Small intestine (tissue), 7 donors: ENCODE data around the gene DGKD. TPM values are rescaled to one million over a fixed set of nuclear protein-coding genes. Genes with fewer than 3 reads are reported as not detected.

ENCODE experiments used
- DNase-seq, 2 donors: peaks; one replicate each; pipeline versions ENCODE4 v3.0.0 to v3.0.0-alpha.2; 2013
- FAIRE-seq: peaks from 2 replicates; lab custom pipeline; 2012; peaks lifted over from hg19 to GRCh38; lab: Jason Lieb, UNC
- H3K27ac ChIP-seq, 3 donors: one replicate each; pipeline ENCODE4 v1.5.1; 2013; ENCODE audit warnings: low read length in 2 of 3, mild to moderate bottlenecking in 2 of 3, control low read depth in 1 of 3, inconsistent platforms in 1 of 3, low read depth in 1 of 3, moderate library complexity in 1 of 3
- H3K27me3 ChIP-seq, 3 donors: one replicate each; pipeline ENCODE4 v1.6.1; 2013; ENCODE audit warnings: low read length in 3 of 3, inconsistent platforms in 1 of 3; ENCODE audit not compliant: control insufficient read depth in 3 of 3, insufficient read depth in 3 of 3
- H3K36me3 ChIP-seq, 3 donors: one replicate each; pipeline ENCODE4 v1.6.1; 2013; ENCODE audit warnings: low read length in 3 of 3, inconsistent platforms in 1 of 3, low read depth in 1 of 3, mild to moderate bottlenecking in 1 of 3, moderate library complexity in 1 of 3; ENCODE audit not compliant: control insufficient read depth in 3 of 3, insufficient read depth in 2 of 3
- H3K4me1 ChIP-seq, 3 donors: one replicate each; pipeline ENCODE4 v1.6.1; 2013; ENCODE audit warnings: low read length in 2 of 3, inconsistent platforms in 1 of 3, low read depth in 1 of 3, mild to moderate bottlenecking in 1 of 3, moderate library complexity in 1 of 3; ENCODE audit not compliant: control insufficient read depth in 3 of 3, insufficient read depth in 2 of 3
- H3K4me3 ChIP-seq, 3 donors: one replicate each; pipeline ENCODE4 v1.5.1; 2013; ENCODE audit warnings: low read length in 3 of 3, control low read depth in 1 of 3, inconsistent platforms in 1 of 3, low read depth in 1 of 3, mild to moderate bottlenecking in 1 of 3, moderate library complexity in 1 of 3
- H3K9me3 ChIP-seq, 2 donors: one replicate each; pipeline ENCODE4 v1.6.1; 2013; ENCODE audit warnings: low read depth in 1 of 2, low read length in 1 of 2; ENCODE audit not compliant: control insufficient read depth in 2 of 2, insufficient read depth in 1 of 2
- WGBS, 3 donors: extraction: QIAGEN DNeasy Blood & Tissue Kit; methylation state at CpG; one replicate each; pipeline ENCODE4 v1.1.7; 2013; 5-methylcytosine and 5-hydroxymethylcytosine counted together
- polyA plus RNA-seq, 4 donors: library from polyadenylated mRNA; stranded (reverse) in 3 of 4; unstranded in 1 of 4; fragments of 200-250 nt in 3 of 4; fragments of 120-200 nt in 1 of 4; gene quantifications; one replicate each; pipeline versions ENCODE4 v1.2.1 to v1.2.3, GENCODE V29; 2013
- donor health status: healthy with polysubstance abuse.
- donor health status: control.
- donor health status: control.
- donor health status: Bipolar disorder and iron deficiency.
- donor health status: healthy.

Gene DGKD
- polyA plus RNA-seq, 4 donors: 17.7 to 54.3 (median 37.0) TPM

DNA sequence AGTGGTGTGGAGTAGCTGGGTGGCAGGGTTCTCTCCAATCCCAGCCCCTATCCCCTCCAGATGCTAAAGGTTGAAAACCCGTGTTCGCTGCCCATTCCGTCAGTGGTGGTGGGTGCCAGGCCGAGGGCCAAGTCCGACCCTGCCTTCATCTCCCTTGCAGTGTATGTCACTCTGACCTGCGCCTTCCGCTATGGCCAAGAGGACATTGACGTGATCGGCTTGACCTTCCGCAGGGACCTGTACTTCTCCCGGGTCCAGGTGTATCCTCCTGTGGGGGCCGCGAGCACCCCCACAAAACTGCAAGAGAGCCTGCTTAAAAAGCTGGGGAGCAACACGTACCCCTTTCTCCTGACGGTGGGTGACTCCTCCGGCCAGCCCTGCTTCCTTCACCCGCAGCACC lies 33.8 kb upstream of the DGKD start:
- no peaks in the 10 kb centered on the region for H3K36me3 ChIP-seq
- peaks cover 0 to 2% (median 0%) of the 10 kb centered on the region in 3 donors for H3K27me3 ChIP-seq
- no peaks in the 10 kb centered on the region for H3K4me1 ChIP-seq
- no peak overlapping the region for H3K4me3 ChIP-seq
- no peak overlapping the region for H3K27ac ChIP-seq
- DNase-seq (no peak), FAIRE-seq (no peak)
- no peaks in the 10 kb centered on the region for H3K9me3 ChIP-seq
- 95 to 96% (median 95%) methylated on average over 17 of the region's 17 CpGs for WGBS, 3 donors

GRCh38 chr2:233321166-233321565 lies 33.1 kb upstream of the DGKD start:
- Histone ChIP-seq H3K4me3 (no peak overlapping the region), H3K4me1 (no peaks in the 10 kb centered on the region)
- no peak for FAIRE-seq

GRCh38 chr2:233323851-233324250 lies 30.4 kb upstream of the DGKD start:
- no peak for FAIRE-seq

More at GRCh38 chr2:233321166-233321565, 33.1 kb upstream of the DGKD start:
- H3K27me3 ChIP-seq: peaks cover 0 to 2% (median 0%) of the 10 kb centered on the region in 3 donors
- 71 to 79% (median 71%) methylated on average over 6 of the region's 6 CpGs for WGBS, 3 donors
- H3K9me3 ChIP-seq: no peaks in the 10 kb centered on the region
- no peak for DNase-seq
- H3K36me3 ChIP-seq: no peaks in the 10 kb centered on the region
- no peak overlapping the region for H3K27ac ChIP-seq

DNA sequence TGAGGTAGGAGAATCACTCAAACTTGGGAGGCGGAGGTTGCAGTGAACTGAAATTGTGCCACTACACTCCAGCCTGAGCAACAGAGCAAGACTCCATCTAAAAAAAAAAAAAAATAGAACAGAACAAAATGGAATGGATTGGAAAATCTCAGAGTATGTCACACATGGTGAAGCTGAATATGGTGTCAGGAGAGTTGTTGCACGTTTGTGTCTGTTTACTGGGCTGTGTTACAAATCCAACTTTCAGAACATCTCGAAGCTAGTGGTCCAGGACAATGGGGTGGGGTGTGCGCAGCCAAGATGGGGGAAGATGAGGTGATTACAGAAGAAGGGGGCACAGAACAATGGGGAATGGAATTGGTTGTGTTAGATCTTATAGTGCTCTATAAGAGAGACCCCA lies 29.0 kb upstream of the DGKD start:
- FAIRE-seq: no peak
- Histone ChIP-seq H3K9me3 (no peaks in the 10 kb centered on the region), H3K4me1 (no peaks in the 10 kb centered on the region), H3K27ac (no peak overlapping the region), H3K36me3 (no peaks in the 10 kb centered on the region), H3K4me3 (no peak overlapping the region), H3K27me3 (no peaks in the 10 kb centered on the region)
- 71 to 78% (median 75%) methylated on average over 4 of the region's 4 CpGs for WGBS, 3 donors
- no peak for DNase-seq

More at GRCh38 chr2:233323851-233324250, 30.4 kb upstream of the DGKD start:
- Histone ChIP-seq H3K27ac (no peak overlapping the region), H3K36me3 (no peaks in the 10 kb centered on the region), H3K9me3 (no peaks in the 10 kb centered on the region), H3K4me1 (no peaks in the 10 kb centered on the region), H3K27me3 (peaks cover 0 to 2% (median 0%) of the 10 kb centered on the region in 3 donors), H3K4me3 (no peak overlapping the region)
- WGBS, 3 donors: 89 to 92% (median 90%) methylated on average over 8 of the region's 8 CpGs
- DNase-seq: no peak

DNA sequence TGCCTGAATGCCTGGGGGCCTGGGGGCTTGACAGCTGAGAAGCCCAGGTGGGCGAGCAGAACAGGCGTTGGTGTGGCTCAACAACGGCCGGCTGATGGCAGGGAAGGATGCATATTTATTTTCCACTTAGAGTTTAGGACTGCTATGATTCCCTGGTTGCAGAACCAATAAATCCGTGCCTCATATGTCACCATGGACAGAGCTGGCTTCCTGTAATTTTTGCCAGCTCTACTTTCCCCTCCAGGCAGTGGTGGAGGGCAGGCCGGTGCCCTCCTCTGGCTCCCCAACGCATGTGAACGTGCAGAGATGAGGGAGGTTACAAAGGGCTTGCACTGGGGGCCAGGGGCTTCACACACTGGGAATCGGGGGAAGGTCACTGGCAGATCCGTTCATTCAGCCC lies 28.5 kb upstream of the DGKD start:
- no peak for DNase-seq
- 74 to 94% (median 85%) methylated on average over 10 of the region's 10 CpGs for WGBS, 3 donors
- no peaks in the 10 kb centered on the region for H3K36me3 ChIP-seq
- H3K4me1 ChIP-seq: no peaks in the 10 kb centered on the region
- no peak overlapping the region for H3K4me3 ChIP-seq
- no peak overlapping the region for H3K27ac ChIP-seq
- FAIRE-seq: no peak
- H3K9me3 ChIP-seq: no peaks in the 10 kb centered on the region
- H3K27me3 ChIP-seq: no peaks in the 10 kb centered on the region

DNA sequence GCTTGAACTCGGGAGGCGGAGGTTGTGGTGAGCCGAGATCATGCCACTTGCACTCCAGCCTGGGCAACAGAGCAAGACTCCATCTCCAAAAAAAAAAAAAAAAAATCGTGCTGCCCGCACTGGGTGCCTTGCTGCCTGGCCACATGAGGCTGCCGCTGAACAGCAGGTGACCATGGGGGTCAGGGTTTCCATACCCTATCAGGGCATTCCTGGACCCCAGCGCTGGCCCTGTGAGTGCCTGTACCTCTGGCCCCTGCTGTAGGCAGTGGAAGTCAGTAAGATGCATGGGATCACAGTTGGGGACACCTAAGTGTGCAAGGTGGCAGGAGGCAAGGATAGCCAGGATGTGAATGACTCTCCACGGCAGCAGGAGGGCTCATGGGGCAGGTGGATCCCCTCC lies 27.8 kb upstream of the DGKD start:
- Histone ChIP-seq H3K4me3 (no peak overlapping the region), H3K9me3 (no peaks in the 10 kb centered on the region), H3K27ac (no peak overlapping the region), H3K36me3 (no peaks in the 10 kb centered on the region), H3K27me3 (no peaks in the 10 kb centered on the region), H3K4me1 (no peaks in the 10 kb centered on the region)
- DNase-seq: no peak
- no peak for FAIRE-seq
- WGBS, 3 donors: 85 to 95% (median 92%) methylated on average over 4 to 8 of the region's 8 CpGs

DNA sequence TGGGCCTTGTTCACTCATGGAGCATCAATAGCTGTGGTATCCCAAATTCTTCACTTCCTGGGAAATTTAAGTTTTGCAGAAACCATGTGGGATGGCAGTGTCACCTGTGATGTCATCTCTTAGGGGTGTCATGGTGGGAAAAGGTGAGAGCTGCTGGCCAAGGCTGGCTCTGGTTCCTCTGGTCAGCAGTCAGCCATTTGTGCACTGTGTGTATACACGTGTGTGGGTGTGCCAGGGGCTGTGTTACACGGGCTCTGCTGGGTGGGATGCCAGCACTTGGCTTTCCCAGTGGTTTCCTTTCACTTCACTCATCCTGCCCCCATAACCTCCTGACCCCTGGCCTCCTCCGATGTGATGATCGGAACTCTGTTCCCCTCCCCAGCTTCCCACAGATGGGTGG lies 25.4 kb upstream of the DGKD start:
- DNase-seq: no peak
- whole genome bisulfite sequencing, 3 donors: 79 to 91% (median 88%) methylated on average over 4 of the region's 4 CpGs
- Histone ChIP-seq H3K4me3 (no peak overlapping the region), H3K27me3 (no peaks in the 10 kb centered on the region), H3K9me3 (no peaks in the 10 kb centered on the region), H3K36me3 (no peaks in the 10 kb centered on the region), H3K4me1 (peaks cover 0 to 2% (median 0%) of the 10 kb centered on the region in 3 donors), H3K27ac (no peak overlapping the region)
- no peak for FAIRE-seq

DNA sequence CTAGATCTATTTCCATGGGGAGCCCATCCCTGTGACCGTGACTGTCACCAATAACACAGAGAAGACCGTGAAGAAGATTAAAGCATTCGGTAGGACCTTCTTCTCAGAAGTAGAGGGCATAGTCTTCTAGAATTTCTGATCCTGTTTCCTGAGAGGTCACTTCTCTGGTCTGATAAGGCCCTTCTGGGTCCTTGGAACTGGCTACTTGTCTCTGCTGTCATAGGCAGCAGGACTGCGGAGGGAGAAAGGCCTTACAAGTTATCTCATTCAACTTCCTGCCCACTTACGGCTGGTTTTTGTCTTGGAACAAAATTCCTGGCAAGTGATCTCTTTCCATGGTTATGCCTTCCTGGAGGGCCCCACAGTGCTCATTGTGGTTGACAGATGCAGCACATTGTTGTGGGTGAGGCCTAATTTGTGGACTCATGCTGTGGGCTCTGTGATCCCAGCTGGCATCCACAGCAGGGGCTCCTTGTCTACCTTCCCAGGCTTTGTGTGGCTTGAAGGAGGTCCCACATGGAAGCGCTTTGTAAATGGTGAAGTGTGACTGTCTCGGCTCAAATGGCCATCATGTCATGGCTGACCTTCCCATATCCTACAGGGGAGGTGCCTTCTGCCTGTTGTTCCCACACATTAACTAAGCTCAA lies 24.7 kb upstream of the DGKD start:
- WGBS, 3 donors: 84 to 96% (median 89%) methylated on average over 7 of the region's 7 CpGs

GRCh38 chr2:233331536-233331935 lies 22.8 kb upstream of the DGKD start:
- WGBS, 3 donors: 59 to 86% (median 77%) methylated on average over 15 of the region's 15 CpGs
- H3K4me3 ChIP-seq: no peak overlapping the region
- DNase-seq: peak; percentile 19 to 73
- no peaks in the 10 kb centered on the region for H3K9me3 ChIP-seq
- FAIRE-seq: no peak
- no peaks in the 10 kb centered on the region for H3K27me3 ChIP-seq
- H3K4me1 ChIP-seq: peaks cover 0 to 2% (median 0%) of the 10 kb centered on the region in 3 donors
- H3K27ac ChIP-seq: peak overlapping the region in 2 of 3 donors; percentile 62 to 72
- no peaks in the 10 kb centered on the region for H3K36me3 ChIP-seq

More for the DNA sequence above, 24.7 kb upstream of the DGKD start:
- no peak for FAIRE-seq
- no peak for DNase-seq
- Histone ChIP-seq H3K4me1 (peaks cover 0 to 2% (median 0%) of the 10 kb centered on the region in 3 donors), H3K36me3 (no peaks in the 10 kb centered on the region), H3K4me3 (no peak overlapping the region), H3K27ac (no peak overlapping the region), H3K9me3 (no peaks in the 10 kb centered on the region), H3K27me3 (no peaks in the 10 kb centered on the region)
